ENCODE data around the gene MED8. TPM values are rescaled to one million over a fixed set of nuclear protein-coding genes. Genes with fewer than 3 reads are reported as not detected.

MED8 gene
- total and polyA plus RNA-seq, 2 of the 13 experiments (the other 11 are each of a cell fraction or from before 2014, with no cell fraction given): 16.9 to 77.4 TPM

DNA sequence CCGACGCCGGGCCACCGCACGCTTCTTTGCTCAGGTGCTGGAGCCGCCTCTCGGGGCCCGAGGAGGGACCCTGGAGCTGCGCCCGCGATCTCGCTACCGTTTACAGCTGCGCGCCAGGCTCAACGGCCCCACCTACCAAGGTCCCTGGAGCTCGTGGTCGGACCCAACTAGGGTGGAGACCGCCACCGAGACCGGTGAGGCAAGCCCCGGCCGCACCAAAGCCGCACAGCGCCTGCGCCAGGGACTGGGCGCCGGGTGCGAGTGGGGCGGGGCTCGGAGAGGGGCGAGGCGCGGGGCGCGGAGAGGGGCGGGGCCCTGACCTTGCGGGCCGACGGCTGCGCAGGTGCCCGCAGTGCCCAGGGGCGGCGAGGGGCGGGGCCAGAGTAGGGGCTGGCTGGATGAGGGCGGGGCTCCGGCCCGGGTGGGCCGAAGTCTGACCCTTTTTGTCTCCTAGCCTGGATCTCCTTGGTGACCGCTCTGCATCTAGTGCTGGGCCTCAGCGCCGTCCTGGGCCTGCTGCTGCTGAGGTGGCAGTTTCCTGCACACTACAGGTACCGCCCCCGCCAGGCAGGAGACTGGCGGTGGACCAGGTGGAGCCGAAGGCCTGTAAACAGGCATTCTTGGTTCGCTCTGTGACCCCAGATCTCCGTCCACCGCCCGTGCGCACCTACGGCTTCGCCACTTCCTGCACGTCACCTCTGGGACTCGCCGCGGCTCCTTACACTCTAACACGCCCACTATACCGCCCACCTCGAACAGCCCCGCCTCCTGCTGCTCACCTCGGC lies 40.6 kb downstream of the MED8 start:
- no peaks in the 10 kb centered on the region for H3K9me3 ChIP-seq (ENCODE audit: low read length)
- in situ Hi-C loops (cut with HindIII; ENCODE audit: extremely low pct_ligation_motif_present, low pct_unique_long_range_greater_than_20kb) (no loop called here), intact Hi-C loops (cut with micrococcal nuclease; ENCODE audit: unreplicated experiment) (loop anchor here (5.0 kb wide), 1 partner anchor 112 kb away; no protein-coding TSS in a partner anchor)
- H2AFZ ChIP-seq (ENCODE audit: low read length): no peak overlapping the region
- peak overlapping the region; percentile 72 to 88 (median 86) for H3K4me3 ChIP-seq (replicated peaks in 1 of 3; ENCODE audit: insufficient read depth in 1 of 3, low read depth in 2 of 3, low read length in 3 of 3)
- H4K20me1 ChIP-seq (ENCODE audit: insufficient read depth, low read length): no peaks in the 10 kb centered on the region
- H3K27me3 ChIP-seq (ENCODE audit: control insufficient read depth in 1 of 2, insufficient read depth in 2 of 2, low read length in 2 of 2): no peaks in the 10 kb centered on the region; a peak in 1 of 5 replicates
- peaks cover 62% of the 10 kb centered on the region for H3K4me1 ChIP-seq (ENCODE audit: insufficient read depth, low read length)
- DNase-seq (ENCODE audit: low spot score) (peak; percentile 85), ATAC-seq (peak; percentile 86), FAIRE-seq (no peak)
- no peaks in the 10 kb centered on the region for H3K36me3 ChIP-seq (replicated peaks in 1 of 2; ENCODE audit: control insufficient read depth in 1 of 2, insufficient read depth in 2 of 2, low read length in 2 of 2)
- H3K27ac ChIP-seq (ENCODE audit: extremely low read length, insufficient read depth, low read length): peak overlapping the region; percentile 98
- ChIA-PET POLR2A (interaction anchor here (0.6 to 4.1 kb wide), 17 partner anchors 8 to 142 kb away, joined by 3 to 32 read pairs (median 4); partner anchors contain the start of genes C1orf210, CDC20, ELOVL1 and MED8), CTCF (ENCODE audit: low intra/inter-chr PET ratio, low total read pairs) (no interaction called here)
- H3K9ac ChIP-seq (ENCODE audit: insufficient read depth, low read depth, low read length): peak overlapping the region; percentile 97
- H3K4me2 ChIP-seq (ENCODE audit: low read depth, low read length): peak overlapping the region; percentile 97
- no TSS peak for BruUV-seq (replicated peaks)
- 0% methylated on average over 22 of the region's 72 CpGs for WGBS (ENCODE audit: low lambda C conversion rate)
- no peaks in the 10 kb centered on the region for H3K79me2 ChIP-seq (ENCODE audit: insufficient read depth, low read length)
- no peak for TF ChIP-seq ZNF75D (CRISPR knock-in tag; IDR thresholded peaks at IDR 0.05; ENCODE audit: borderline replicate concordance)
- TF ChIP-seq HMG20B (CRISPR knock-in tag; conservative IDR thresholded peaks at IDR 0.05): no peak
- TF ChIP-seq GFI1 (CRISPR knock-in tag; IDR thresholded peaks at IDR 0.05; ENCODE audit: borderline replicate concordance): no peak; the same call in 1 of the 2 replicates
- no peak for TF ChIP-seq ZNF30 (CRISPR knock-in tag; IDR thresholded peaks at IDR 0.05)
- TF ChIP-seq, protein P1, sequence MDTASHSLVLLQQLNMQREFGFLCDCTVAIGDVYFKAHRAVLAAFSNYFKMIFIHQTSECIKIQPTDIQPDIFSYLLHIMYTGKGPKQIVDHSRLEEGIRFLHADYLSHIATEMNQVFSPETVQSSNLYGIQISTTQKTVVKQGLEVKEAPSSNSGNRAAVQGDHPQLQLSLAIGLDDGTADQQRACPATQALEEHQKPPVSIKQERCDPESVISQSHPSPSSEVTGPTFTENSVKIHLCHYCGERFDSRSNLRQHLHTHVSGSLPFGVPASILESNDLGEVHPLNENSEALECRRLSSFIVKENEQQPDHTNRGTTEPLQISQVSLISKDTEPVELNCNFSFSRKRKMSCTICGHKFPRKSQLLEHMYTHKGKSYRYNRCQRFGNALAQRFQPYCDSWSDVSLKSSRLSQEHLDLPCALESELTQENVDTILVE (CRISPR knock-in tag; IDR thresholded peaks at IDR 0.05): no peak
- TF ChIP-seq MAFG (CRISPR knock-in tag; IDR thresholded peaks at IDR 0.05): no peak
- TF ChIP-seq, protein P2, sequence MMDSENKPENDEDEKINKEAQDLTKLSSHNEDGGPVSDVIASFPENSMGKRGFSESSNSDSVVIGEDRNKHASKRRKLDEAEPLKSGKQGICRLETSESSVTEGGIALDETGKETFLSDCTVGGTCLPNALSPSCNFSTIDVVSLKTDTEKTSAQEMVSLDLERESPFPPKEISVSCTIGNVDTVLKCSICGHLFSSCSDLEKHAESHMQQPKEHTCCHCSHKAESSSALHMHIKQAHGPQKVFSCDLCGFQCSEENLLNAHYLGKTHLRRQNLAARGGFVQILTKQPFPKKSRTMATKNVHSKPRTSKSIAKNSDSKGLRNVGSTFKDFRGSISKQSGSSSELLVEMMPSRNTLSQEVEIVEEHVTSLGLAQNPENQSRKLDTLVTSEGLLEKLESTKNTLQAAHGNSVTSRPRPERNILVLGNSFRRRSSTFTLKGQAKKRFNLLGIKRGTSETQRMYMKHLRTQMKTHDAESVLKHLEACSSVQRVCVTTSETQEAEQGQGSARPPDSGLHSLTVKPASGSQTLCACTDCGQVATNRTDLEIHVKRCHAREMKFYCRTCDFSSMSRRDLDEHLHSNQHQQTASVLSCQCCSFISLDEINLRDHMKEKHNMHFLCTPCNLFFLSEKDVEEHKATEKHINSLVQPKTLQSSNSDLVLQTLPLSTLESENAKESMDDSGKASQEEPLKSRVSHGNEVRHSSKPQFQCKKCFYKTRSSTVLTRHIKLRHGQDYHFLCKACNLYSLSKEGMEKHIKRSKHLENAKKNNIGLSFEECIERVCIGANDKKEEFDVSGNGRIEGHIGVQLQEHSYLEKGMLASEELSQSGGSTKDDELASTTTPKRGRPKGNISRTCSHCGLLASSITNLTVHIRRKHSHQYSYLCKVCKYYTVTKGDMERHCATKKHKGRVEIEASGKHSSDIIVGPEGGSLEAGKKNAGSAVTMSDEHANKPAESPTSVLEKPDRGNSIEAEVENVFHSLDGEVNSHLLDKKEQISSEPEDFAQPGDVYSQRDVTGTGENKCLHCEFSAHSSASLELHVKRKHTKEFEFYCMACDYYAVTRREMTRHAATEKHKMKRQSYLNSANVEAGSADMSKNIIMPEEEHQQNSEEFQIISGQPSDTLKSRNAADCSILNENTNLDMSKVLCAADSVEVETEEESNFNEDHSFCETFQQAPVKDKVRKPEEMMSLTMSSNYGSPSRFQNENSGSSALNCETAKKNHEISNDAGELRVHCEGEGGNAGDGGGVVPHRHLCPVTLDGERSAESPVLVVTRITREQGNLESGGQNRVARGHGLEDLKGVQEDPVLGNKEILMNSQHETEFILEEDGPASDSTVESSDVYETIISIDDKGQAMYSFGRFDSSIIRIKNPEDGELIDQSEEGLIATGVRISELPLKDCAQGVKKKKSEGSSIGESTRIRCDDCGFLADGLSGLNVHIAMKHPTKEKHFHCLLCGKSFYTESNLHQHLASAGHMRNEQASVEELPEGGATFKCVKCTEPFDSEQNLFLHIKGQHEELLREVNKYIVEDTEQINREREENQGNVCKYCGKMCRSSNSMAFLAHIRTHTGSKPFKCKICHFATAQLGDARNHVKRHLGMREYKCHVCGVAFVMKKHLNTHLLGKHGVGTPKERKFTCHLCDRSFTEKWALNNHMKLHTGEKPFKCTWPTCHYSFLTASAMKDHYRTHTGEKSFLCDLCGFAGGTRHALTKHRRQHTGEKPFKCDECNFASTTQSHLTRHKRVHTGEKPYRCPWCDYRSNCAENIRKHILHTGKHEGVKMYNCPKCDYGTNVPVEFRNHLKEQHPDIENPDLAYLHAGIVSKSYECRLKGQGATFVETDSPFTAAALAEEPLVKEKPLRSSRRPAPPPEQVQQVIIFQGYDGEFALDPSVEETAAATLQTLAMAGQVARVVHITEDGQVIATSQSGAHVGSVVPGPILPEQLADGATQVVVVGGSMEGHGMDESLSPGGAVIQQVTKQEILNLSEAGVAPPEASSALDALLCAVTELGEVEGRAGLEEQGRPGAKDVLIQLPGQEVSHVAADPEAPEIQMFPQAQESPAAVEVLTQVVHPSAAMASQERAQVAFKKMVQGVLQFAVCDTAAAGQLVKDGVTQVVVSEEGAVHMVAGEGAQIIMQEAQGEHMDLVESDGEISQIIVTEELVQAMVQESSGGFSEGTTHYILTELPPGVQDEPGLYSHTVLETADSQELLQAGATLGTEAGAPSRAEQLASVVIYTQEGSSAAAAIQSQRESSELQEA (CRISPR knock-in tag; IDR thresholded peaks at IDR 0.05; ENCODE audit: not compliant biosample characterization): peak; percentile 44
- TF ChIP-seq, protein P3, sequence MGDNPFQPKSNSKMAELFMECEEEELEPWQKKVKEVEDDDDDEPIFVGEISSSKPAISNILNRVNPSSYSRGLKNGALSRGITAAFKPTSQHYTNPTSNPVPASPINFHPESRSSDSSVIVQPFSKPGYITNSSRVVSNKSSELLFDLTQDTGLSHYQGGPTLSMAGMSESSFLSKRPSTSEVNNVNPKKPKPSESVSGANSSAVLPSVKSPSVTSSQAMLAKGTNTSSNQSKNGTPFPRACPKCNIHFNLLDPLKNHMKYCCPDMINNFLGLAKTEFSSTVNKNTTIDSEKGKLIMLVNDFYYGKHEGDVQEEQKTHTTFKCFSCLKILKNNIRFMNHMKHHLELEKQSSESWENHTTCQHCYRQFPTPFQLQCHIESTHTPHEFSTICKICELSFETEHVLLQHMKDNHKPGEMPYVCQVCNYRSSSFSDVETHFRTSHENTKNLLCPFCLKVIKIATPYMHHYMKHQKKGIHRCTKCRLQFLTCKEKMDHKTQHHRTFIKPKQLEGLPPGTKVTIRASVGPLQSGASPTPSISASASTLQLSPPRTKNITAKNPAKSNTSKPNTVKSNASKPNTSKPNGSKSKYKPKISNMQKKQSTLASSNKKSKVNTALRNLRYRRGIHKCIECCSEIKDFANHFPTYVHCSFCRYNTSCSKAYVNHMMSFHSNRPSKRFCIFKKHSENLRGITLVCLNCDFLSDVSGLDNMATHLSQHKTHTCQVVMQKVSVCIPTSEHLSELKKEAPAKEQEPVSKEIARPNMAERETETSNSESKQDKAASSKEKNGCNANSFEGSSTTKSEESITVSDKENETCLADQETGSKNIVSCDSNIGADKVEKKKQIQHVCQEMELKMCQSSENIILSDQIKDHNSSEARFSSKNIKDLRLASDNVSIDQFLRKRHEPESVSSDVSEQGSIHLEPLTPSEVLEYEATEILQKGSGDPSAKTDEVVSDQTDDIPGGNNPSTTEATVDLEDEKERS (CRISPR knock-in tag; IDR thresholded peaks at IDR 0.05): no peak
- TF ChIP-seq POLR2G (IDR thresholded peaks at IDR 0.05; ENCODE audit: low read depth, low read length): peak; percentile 88
- TF ChIP-seq CBFB (CRISPR knock-in tag; IDR thresholded peaks at IDR 0.05): 0 out of 2 replicates have a peak, but pooled peaks have one; percentile 19

All from HepG2 (cell line).